ENCODE data around the gene RTN4RL2.

DNA sequence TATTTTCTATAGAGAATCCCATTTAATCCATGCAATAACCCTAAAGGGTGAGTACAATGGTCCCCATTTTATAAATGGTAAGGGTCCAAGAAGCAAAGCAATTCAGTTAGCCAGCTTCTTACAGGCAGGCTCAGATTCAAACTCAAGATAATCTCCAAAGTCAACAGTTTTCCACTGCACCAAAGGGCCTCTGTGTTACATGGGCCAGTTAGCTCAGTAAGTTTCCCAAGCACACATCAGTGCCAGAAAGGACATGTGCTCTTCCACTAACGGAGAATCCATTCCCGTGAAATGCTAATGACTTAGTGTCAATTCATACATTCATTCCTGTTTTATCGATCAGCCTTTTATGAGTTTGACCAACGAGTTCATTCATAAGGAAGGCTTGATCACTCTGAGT, 44.2 kb downstream of the RTN4RL2 start:
- TF ChIP-seq, protein P1, sequence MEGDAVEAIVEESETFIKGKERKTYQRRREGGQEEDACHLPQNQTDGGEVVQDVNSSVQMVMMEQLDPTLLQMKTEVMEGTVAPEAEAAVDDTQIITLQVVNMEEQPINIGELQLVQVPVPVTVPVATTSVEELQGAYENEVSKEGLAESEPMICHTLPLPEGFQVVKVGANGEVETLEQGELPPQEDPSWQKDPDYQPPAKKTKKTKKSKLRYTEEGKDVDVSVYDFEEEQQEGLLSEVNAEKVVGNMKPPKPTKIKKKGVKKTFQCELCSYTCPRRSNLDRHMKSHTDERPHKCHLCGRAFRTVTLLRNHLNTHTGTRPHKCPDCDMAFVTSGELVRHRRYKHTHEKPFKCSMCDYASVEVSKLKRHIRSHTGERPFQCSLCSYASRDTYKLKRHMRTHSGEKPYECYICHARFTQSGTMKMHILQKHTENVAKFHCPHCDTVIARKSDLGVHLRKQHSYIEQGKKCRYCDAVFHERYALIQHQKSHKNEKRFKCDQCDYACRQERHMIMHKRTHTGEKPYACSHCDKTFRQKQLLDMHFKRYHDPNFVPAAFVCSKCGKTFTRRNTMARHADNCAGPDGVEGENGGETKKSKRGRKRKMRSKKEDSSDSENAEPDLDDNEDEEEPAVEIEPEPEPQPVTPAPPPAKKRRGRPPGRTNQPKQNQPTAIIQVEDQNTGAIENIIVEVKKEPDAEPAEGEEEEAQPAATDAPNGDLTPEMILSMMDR (IDR thresholded peaks at IDR 0.05), result no peak
- TF ChIP-seq POLR2A (IDR thresholded peaks at IDR 0.05) (no peak), EP300 (IDR thresholded peaks at IDR 0.05) (no peak)

Measured in tibial nerve (tissue), 4 donors.